H4 (cell line): ENCODE results near the gene KIF4B. TPM values are rescaled to one million over a fixed set of nuclear protein-coding genes. Genes with fewer than 3 reads are reported as not detected.

Experiments
- DNase-seq: peaks from one replicate; pipeline ENCODE4 v3.0.0-alpha.2; 2015; ENCODE audit warnings: low spot score
- total RNA-seq: library from RNA; depleted of rRNA; stranded (reverse); fragments of >200 nt; shearing (Covaris generic); gene quantifications from 2 replicates; pipeline ENCODE4 v1.2.3, GENCODE V29; 2014; rRNA removed

The KIF4B gene
- total RNA-seq, 1 experiment from 2014 or later = 0.02 TPM

DNA sequence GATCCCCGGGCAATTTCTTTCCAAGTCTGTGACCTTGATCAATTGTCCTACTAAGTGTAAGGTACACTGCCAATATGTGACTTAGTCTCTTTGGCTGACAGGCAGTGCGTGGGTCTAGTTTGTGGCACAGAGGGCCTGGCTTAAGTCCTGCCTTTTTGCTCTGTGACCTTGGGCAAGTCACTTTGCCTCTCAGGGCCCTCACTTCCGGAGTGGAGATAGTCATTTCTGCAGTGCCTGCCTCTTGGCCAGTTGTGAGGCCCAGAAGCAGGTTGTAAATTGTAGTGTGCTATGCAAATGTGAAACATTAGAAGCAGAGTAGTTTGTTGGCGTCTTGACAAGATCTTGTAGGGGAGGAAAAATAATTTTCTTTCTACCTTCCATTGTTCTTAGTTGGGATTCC is 39.0 kb downstream of the KIF4B start:
- DNase-seq = no peak

DNA sequence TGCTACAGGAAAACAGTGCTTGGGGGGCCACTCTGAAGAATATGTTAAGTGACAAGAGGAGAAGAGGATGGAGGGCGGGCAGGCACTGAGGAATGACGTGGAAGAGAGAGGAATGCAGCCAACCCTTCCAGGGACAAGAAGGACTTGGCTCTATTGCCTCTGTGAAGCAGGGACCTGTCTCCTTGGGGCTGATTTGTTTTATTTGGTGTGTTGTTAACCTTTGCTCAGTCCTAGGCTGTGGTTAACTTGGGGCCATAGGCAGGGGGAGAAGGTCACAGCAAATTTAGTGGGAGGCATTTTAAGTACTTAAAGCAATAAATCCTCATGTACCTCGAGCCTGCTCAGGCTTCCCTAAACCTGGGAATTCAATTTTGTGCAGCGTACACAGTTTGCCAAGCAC is 39.9 kb downstream of the KIF4B start:
- DNase-seq = no peak

DNA sequence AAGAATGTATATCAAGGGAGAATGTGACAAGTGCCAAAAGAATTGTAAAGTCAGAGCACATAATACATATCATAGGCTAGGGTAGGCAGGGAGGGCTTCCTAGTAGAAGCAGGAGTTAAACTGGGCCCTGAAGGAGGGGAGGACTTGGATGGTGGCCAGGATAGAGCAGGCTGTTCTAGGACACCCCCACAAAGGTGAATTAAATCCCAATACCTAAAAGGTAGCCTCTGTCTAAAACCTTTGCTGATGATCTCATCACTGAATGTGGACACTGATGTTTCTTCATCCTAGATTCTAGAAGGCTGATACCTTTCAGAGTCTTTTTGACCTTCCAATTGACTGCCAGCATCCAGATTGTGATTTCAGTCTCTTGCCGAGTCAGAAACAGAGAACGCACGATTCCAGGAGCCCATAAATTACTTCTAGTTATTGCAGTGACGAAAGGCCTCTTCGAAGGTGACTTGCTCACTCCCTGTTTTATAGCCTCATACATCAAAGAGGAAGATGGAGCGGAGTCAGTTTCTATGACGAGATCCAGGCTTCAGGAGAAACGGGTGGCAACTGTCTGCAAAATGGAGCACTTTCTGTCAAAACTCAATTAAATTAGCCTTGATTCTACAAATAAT is 43.2 kb downstream of the KIF4B start:
- DNase-seq = no peak

DNA sequence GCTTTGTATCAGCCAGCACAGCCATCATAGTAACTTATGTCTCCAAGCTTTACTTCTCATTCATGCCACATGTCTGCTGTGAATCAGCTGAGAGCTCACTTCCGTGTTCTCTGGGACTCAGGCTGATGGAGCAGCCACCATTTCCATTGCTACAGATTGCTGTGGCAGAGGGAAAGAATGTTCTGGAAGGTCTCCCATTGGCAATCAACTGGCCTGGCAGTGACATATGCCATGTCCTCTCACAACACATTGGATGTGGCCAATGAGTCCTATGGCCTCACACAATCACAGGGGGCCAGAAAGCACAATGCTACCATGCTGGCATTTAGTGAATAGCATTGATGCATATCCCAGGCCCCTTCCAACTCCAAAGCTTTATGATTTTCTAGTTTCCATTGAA is 44.1 kb downstream of the KIF4B start:
- DNase-seq = no peak

DNA sequence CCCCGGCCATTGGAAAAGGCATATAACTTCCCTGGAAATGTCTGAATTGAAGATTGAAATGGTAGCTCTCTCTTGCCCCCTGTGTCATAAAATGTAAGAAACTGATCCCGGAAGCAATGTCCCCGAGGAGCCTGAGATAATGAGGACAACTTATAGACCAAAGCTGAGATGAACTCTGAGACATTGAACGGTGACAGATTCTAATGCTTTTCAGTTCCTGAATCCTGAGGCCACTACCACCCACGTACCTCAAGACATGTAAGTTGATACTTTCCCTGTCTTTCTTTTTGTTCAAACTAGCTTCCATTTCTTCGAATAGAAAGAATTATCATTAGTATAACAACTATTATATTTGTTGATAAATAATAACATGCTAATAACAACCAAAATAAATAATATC is 51.0 kb downstream of the KIF4B start:
- no peak for DNase-seq

DNA sequence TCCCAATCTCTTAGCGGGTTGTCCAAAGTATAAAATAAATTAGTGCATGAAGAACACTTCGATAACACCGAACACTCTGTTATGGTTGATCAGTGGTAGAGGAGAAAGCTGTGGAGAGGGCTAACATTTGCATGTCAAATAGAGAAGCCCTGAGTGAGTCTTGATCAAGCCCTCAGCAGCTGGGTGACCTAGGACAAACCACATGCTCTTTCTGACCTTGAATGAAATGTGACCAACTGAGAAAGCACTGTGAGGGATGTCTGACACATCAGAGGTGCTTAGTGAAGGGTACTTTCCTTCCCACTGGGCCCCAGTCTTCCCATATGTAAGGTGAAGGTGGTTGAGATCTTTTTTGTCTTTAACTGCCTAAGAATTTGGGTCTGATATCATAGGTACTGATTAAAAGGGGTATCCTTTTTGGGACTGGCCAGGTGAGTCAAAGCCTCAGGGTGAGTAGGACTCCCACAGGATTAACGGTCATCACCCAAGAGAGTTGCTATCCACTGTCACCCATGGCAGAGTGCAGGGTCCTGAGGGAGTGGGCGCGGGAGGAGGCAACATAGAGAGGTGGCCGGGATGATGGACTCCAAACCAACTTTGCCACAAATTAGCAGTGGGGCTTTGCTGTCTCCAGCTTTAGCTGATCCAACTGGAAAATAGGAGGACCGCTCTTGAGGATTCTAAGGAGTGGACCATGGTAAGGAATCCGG is 53.5 kb downstream of the KIF4B start:
- DNase-seq = no peak

Other genes starting within 250 kb of the KIF4B start
- gene FAXDC2, start 163.2 kb upstream of the KIF4B start, total RNA-seq = 0.81 and 3.2 TPM in 2 replicates
- 57.9 and 61.4 TPM in 2 replicates for gene CNOT8, start 155.1 kb upstream of the KIF4B start, total RNA-seq
- gene GEMIN5, start 75.5 kb upstream of the KIF4B start, total RNA-seq = 9.7 and 12.6 TPM in 2 replicates
- 25.8 and 28.2 TPM in 2 replicates for gene MRPL22, start 72.7 kb upstream of the KIF4B start, total RNA-seq